GM23338 (cell line): Measurements from ENCODE around the gene FAM227B. TPM values are rescaled to one million over a fixed set of nuclear protein-coding genes. Genes with fewer than 3 reads are reported as not detected.

Source experiments
- ATAC-seq: fragments of 200-7000 bp; cut with Tn5 transposase; 3 replicates; pipeline ENCODE4 v1.9.1; 2020
- DNase-seq: peaks from one replicate; pipeline ENCODE4 v3.0.0-alpha.2; 2015; ENCODE audit warnings: low spot score
- H2AFZ ChIP-seq: fragments of 200-600 bp; sonication (generic); 2 replicates; pipeline ENCODE4 v1.8.0; 2016; ENCODE audit warnings: antibody characterized with exemption, mild to moderate bottlenecking, moderate library complexity
- H3F3A ChIP-seq: fragments of 200-600 bp; sonication (generic); replicated peaks from 2 replicates; pipeline ENCODE4 v1.8.0; 2017; ENCODE audit warnings: antibody characterized with exemption, mixed run types, low read depth
- H3K27ac ChIP-seq: fragments of 200-600 bp; sonication (generic); 2 replicates; pipeline ENCODE4 v1.6.1; 2016; ENCODE audit warnings: low read depth
- H3K27me3 ChIP-seq: fragments of 200-600 bp; sonication (generic); 2 replicates; pipeline ENCODE4 v1.8.0; 2016; ENCODE audit warnings: mild to moderate bottlenecking, mixed run types, moderate library complexity; ENCODE audit not compliant: insufficient read depth
- H3K36me3 ChIP-seq: fragments of 200-600 bp; sonication (generic); 2 replicates; pipeline ENCODE4 v1.8.0; 2016; ENCODE audit warnings: mild to moderate bottlenecking; ENCODE audit not compliant: insufficient read depth
- H3K4me1 ChIP-seq: fragments of 200-600 bp; sonication (generic); 2 replicates; pipeline ENCODE4 v1.8.0; 2016; ENCODE audit warnings: mild to moderate bottlenecking, moderate library complexity; ENCODE audit not compliant: insufficient read depth
- H3K4me2 ChIP-seq: fragments of 200-600 bp; sonication (generic); 2 replicates; pipeline ENCODE4 v1.7.1; 2017; ENCODE audit warnings: mixed run types
- H3K4me3 ChIP-seq: fragments of 200-600 bp; sonication (generic); 2 replicates; pipeline ENCODE4 v1.6.1; 2016; ENCODE audit warnings: mixed run types
- H3K79me2 ChIP-seq: fragments of 200-600 bp; sonication (generic); replicated peaks from 2 replicates; pipeline ENCODE4 v1.8.0; 2017; ENCODE audit warnings: mild to moderate bottlenecking; ENCODE audit not compliant: insufficient read depth
- H3K9me2 ChIP-seq: fragments of 200-600 bp; sonication (generic); 2 replicates; pipeline ENCODE4 v1.8.0; 2017; ENCODE audit not compliant: insufficient read depth
- H4K20me1 ChIP-seq: fragments of 200-600 bp; sonication (generic); replicated peaks from 2 replicates; pipeline ENCODE4 v1.8.0; 2017; ENCODE audit warnings: mild to moderate bottlenecking; ENCODE audit not compliant: insufficient read depth
- H3K27ac Mint-ChIP-seq: 2 replicates; pipeline ENCODE4 v1.8.0; 2020; ENCODE audit warnings: inconsistent platforms, mild to moderate bottlenecking, moderate library complexity, mixed read lengths
- H3K27me3 Mint-ChIP-seq: 3 replicates; pipeline ENCODE4 v1.8.0; 2022; ENCODE audit warnings: low read depth, mild to moderate bottlenecking, moderate library complexity, mixed read lengths, inconsistent platforms; ENCODE audit not compliant: insufficient read depth, poor library complexity
- H3K36me3 Mint-ChIP-seq: 3 replicates; pipeline ENCODE4 v1.8.0; 2021; ENCODE audit warnings: low read depth, mild to moderate bottlenecking, inconsistent platforms, moderate library complexity, mixed read lengths
- H3K4me1 Mint-ChIP-seq: 3 replicates; pipeline ENCODE4 v1.8.0; 2020; ENCODE audit warnings: mild to moderate bottlenecking, inconsistent platforms, mixed read lengths
- H3K4me3 Mint-ChIP-seq: 3 replicates; pipeline ENCODE4 v1.8.0; 2021; ENCODE audit warnings: moderate library complexity, mild to moderate bottlenecking, inconsistent platforms, mixed read lengths
- H3K9me3 Mint-ChIP-seq: 3 replicates; pipeline ENCODE4 v1.8.0; 2020; ENCODE audit warnings: moderate library complexity, mild to moderate bottlenecking, inconsistent platforms, mixed read lengths
- CREB1 ChIP-seq: fragments of 250-450 bp; sonication (Bioruptor Pico); IDR thresholded peaks from 2 replicates; pipeline ENCODE4 v1.5.0; 2020; ENCODE audit warnings: low read depth, mild to moderate bottlenecking, moderate library complexity
- EZH2 ChIP-seq: fragments of 200-600 bp; sonication (generic); IDR thresholded peaks from one replicate; pipeline ENCODE4 v1.8.0; 2017; ENCODE audit warnings: antibody characterized with exemption, mild to moderate bottlenecking, low read depth; ENCODE audit not compliant: unreplicated experiment
- JUNB ChIP-seq: IDR thresholded peaks from one replicate; pipeline ENCODE4 v1.6.1; 2016; ENCODE audit warnings: antibody characterized with exemption; ENCODE audit not compliant: unreplicated experiment
- STAT1 ChIP-seq: IDR thresholded peaks from one replicate; pipeline ENCODE4 v1.6.1; 2016; ENCODE audit warnings: antibody characterized with exemption; ENCODE audit not compliant: unreplicated experiment
- ZNF114 ChIP-seq: fragments of 250-450 bp; sonication (Bioruptor Pico); IDR thresholded peaks from 2 replicates; pipeline ENCODE4 v1.5.0; 2020; ENCODE audit warnings: mild to moderate bottlenecking, moderate library complexity
- ZNF331 ChIP-seq: fragments of 250-450 bp; sonication (Bioruptor Pico); IDR thresholded peaks from 2 replicates; pipeline ENCODE4 v1.5.0; 2020; ENCODE audit warnings: low read depth, mild to moderate bottlenecking, moderate library complexity
- polyA plus RNA-seq: library from polyadenylated mRNA; unstranded; fragments of >200 nt; fragmentation: Nextera tagmentation; extraction: Ambion mirVana; gene quantifications from 2 replicates; pipeline ENCODE4 v1.2.1, GENCODE V29; 2016
- total RNA-seq: library from RNA; depleted of rRNA; stranded (reverse); fragments of >200 nt; shearing (Covaris generic); gene quantifications from 2 replicates; pipeline ENCODE4 v1.2.3, GENCODE V29; 2014
- TF ChIP-seq, protein P1 (sequence below): fragments of 250-450 bp; sonication (Bioruptor Pico); IDR thresholded peaks from 2 replicates; pipeline ENCODE4 v1.5.0; 2020; ENCODE audit warnings: mild to moderate bottlenecking, moderate library complexity
- TF ChIP-seq, protein P2 (sequence below): IDR thresholded peaks from 2 replicates; pipeline ENCODE4 v1.6.1; 2016; ENCODE audit warnings: antibody characterized with exemption

FAM227B gene
- total and polyA plus RNA-seq, 2 experiments from 2014 or later, result 2.6 to 10.2 TPM

DNA sequence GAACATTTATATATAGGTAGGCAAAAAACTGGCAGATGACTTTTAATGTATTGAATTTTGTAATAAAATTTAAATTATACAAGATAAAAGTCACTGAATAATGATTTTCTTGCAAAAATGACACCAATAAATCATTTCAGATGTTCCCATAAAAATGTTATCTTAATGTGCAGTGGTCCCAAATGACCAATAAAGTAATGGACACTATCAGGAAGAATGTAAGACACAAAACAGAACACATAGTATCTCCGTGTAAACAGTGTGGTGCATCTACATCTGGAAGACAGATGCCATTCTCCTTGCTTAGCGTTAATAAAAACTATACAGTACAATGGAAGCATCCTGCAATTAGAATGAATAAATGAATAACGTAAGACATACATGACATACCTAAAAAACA is 156.1 kb downstream of the FAM227B start:
- H3K79me2 ChIP-seq, result no peaks in the 10 kb centered on the region
- no peaks in the 10 kb centered on the region for H3K9me2 ChIP-seq
- H3K4me2 ChIP-seq, result no peak overlapping the region
- no peak overlapping the region for H3K4me3 ChIP-seq
- no peaks in the 10 kb centered on the region for H3K36me3 ChIP-seq
- TF ChIP-seq ZNF331 (CRISPR knock-in tag) (no peak), EZH2 (no peak), CREB1 (CRISPR knock-in tag) (no peak), ZNF114 (CRISPR knock-in tag) (no peak), JUNB (no peak), STAT1 (no peak)
- TF ChIP-seq, protein P1, sequence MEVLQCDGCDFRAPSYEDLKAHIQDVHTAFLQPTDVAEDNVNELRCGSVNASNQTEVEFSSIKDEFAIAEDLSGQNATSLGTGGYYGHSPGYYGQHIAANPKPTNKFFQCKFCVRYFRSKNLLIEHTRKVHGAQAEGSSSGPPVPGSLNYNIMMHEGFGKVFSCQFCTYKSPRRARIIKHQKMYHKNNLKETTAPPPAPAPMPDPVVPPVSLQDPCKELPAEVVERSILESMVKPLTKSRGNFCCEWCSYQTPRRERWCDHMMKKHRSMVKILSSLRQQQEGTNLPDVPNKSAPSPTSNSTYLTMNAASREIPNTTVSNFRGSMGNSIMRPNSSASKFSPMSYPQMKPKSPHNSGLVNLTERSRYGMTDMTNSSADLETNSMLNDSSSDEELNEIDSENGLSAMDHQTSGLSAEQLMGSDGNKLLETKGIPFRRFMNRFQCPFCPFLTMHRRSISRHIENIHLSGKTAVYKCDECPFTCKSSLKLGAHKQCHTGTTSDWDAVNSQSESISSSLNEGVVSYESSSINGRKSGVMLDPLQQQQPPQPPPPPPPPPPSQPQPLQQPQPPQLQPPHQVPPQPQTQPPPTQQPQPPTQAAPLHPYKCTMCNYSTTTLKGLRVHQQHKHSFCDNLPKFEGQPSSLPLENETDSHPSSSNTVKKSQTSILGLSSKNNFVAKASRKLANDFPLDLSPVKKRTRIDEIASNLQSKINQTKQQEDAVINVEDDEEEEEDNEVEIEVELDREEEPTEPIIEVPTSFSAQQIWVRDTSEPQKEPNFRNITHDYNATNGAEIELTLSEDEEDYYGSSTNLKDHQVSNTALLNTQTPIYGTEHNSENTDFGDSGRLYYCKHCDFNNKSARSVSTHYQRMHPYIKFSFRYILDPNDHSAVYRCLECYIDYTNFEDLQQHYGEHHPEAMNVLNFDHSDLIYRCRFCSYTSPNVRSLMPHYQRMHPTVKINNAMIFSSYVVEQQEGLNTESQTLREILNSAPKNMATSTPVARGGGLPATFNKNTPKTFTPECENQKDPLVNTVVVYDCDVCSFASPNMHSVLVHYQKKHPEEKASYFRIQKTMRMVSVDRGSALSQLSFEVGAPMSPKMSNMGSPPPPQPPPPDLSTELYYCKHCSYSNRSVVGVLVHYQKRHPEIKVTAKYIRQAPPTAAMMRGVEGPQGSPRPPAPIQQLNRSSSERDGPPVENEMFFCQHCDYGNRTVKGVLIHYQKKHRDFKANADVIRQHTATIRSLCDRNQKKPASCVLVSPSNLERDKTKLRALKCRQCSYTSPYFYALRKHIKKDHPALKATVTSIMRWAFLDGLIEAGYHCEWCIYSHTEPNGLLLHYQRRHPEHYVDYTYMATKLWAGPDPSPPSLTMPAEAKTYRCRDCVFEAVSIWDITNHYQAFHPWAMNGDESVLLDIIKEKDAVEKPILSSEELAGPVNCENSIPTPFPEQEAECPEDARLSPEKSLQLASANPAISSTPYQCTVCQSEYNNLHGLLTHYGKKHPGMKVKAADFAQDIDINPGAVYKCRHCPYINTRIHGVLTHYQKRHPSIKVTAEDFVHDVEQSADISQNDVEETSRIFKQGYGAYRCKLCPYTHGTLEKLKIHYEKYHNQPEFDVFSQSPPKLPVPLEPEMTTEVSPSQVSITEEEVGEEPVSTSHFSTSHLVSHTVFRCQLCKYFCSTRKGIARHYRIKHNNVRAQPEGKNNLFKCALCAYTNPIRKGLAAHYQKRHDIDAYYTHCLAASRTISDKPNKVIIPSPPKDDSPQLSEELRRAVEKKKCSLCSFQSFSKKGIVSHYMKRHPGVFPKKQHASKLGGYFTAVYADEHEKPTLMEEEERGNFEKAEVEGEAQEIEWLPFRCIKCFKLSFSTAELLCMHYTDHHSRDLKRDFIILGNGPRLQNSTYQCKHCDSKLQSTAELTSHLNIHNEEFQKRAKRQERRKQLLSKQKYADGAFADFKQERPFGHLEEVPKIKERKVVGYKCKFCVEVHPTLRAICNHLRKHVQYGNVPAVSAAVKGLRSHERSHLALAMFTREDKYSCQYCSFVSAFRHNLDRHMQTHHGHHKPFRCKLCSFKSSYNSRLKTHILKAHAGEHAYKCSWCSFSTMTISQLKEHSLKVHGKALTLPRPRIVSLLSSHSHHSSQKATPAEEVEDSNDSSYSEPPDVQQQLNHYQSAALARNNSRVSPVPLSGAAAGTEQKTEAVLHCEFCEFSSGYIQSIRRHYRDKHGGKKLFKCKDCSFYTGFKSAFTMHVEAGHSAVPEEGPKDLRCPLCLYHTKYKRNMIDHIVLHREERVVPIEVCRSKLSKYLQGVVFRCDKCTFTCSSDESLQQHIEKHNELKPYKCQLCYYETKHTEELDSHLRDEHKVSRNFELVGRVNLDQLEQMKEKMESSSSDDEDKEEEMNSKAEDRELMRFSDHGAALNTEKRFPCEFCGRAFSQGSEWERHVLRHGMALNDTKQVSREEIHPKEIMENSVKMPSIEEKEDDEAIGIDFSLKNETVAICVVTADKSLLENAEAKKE, result no peak
- TF ChIP-seq, protein P2, sequence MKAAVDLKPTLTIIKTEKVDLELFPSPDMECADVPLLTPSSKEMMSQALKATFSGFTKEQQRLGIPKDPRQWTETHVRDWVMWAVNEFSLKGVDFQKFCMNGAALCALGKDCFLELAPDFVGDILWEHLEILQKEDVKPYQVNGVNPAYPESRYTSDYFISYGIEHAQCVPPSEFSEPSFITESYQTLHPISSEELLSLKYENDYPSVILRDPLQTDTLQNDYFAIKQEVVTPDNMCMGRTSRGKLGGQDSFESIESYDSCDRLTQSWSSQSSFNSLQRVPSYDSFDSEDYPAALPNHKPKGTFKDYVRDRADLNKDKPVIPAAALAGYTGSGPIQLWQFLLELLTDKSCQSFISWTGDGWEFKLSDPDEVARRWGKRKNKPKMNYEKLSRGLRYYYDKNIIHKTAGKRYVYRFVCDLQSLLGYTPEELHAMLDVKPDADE, result no peak
- H3K27ac ChIP-seq, result no peak overlapping the region
- Mint-ChIP-seq H3K4me3 (no peak overlapping the region), H3K9me3 (no peaks in the 10 kb centered on the region), H3K4me1 (no peaks in the 10 kb centered on the region), H3K36me3 (no peaks in the 10 kb centered on the region), H3K27ac (no peak overlapping the region), H3K27me3 (peaks cover 2% of the 10 kb centered on the region)
- no peaks in the 10 kb centered on the region for H4K20me1 ChIP-seq
- ATAC-seq (no peak), DNase-seq (no peak)
- no peaks in the 10 kb centered on the region for H3F3A ChIP-seq
- H3K27me3 ChIP-seq, result no peaks in the 10 kb centered on the region
- H2AFZ ChIP-seq, result no peak overlapping the region
- H3K4me1 ChIP-seq, result no peaks in the 10 kb centered on the region
